Panc1 (cell line): ENCODE results near the gene MTCH1.

ENCODE experiments used
- CTCF ChIP-seq: fragments of 450-650 bp; IDR thresholded peaks from 2 replicates; pipeline ENCODE4 v1.5.1; 2017; ENCODE audit warnings: mild to moderate bottlenecking
- POLR2AphosphoS5 ChIP-seq: IDR thresholded peaks from 2 replicates; pipeline ENCODE4 v1.6.1; 2012; ENCODE audit warnings: mild to moderate bottlenecking, low read depth, low read length, moderate library complexity
- REST ChIP-seq, 2 experiments: IDR thresholded peaks; 2 replicates each; pipeline ENCODE4 v1.6.1; 2011 to 2012; ENCODE audit warnings: low read depth in 2 of 2, control low read depth in 1 of 2, low read length in 1 of 2, mild to moderate bottlenecking in 1 of 2, moderate library complexity in 1 of 2; ENCODE audit not compliant: insufficient read depth in 1 of 2
- SIN3A ChIP-seq: IDR thresholded peaks from 2 replicates; pipeline ENCODE4 v1.6.1; 2012; ENCODE audit warnings: low read depth, mild to moderate bottlenecking, low read length, moderate library complexity, borderline replicate concordance; ENCODE audit not compliant: insufficient read depth

GRCh38 chr6:36946526-36946925 lies 39.5 kb downstream of the MTCH1 start:
- TF ChIP-seq CTCF (no peak), SIN3A (no peak), REST (IDR thresholded peaks at IDR 0.05; ENCODE audit: insufficient read depth in 1 of 2, low read depth in 2 of 2, low read length in 1 of 2) (no peak), POLR2AphosphoS5 (no peak)
